GM19099 (cell line): Measurements from ENCODE around the gene ZDHHC9.

ENCODE experiments used
- POLR2A ChIP-seq: IDR thresholded peaks from 3 replicates; pipeline ENCODE4 v1.6.1; 2011; ENCODE audit warnings: low read depth; ENCODE audit not compliant: insufficient read length; ENCODE audit errors: extremely low read depth

ZDHHC9 gene

DNA sequence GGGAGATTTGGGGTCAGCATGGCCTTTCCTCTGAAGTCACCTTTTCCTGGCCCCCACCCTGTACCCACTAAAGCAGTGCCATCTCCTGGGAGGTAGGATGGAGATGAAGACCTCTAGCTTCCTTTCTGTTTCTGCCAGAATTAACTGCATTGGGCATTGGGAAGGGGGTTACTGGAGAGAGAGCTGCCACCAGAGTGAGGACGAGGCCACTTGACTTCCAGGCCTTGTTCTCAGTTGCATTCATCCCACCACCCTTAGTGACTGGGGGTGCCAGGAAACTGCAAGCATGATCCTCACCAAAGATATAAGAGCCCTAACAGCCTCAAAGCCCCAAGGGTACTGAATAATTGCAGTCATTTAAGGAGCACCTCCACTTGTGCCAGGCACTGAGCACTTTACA, 48.1 kb downstream of the ZDHHC9 start:
- TF ChIP-seq POLR2A = no peak

DNA sequence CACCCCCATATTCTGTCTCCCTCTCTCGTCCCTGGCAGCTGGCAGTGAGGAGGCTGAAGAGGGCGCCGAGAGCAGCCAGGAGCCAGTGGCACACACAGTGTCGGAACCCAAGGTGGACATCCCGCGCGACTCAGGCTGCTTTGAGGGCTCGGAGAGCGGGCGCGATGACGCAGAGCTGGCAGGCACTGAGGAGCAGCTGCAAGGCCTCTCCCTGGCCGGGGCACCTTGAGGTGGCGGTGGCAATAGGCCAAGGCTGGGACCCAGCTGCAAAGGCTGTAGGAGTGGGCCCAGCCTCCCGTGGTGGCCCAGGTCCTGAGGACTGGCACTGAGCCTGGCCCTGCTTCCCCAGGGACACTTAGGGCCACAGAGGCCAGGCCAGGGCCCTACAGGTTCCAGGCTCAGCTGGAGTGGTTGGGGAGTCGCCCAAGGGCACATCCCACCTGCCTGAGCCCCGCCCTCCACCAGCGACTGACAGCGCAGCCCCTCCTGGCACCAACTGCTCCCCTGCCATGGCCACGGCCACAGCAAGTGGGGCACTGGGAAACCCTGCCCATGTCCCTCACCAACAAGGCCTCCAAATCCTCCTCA, 50.0 kb downstream of the ZDHHC9 start:
- TF ChIP-seq POLR2A = peak; percentile 22

DNA sequence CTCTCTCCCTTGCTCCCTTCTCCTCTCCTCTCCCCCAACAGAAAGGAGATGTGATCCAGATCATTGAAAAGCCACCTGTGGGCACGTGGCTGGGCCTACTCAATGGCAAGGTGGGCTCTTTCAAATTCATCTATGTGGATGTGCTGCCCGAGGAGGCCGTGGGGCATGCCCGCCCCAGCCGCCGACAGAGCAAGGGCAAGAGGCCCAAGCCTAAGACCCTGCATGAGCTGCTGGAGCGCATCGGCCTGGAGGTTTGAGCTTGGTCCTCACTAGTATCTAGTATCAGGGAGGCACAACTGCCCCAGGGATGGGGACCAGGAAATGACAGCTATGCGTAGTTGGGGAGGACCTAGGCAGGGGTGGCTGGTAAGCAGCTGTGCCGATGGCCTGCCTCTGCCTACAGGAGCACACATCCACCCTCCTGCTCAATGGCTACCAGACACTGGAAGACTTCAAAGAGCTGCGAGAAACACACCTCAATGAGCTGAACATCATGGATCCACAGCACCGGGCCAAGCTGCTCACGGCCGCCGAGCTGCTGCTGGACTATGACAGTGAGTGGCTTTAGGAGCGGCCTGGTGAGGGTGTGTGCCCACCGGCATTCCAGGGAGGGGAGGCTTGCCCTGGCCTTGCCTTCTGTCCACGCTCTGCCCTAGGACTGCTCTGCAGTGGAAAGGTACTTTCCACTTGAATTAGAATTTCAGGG, 50.9 kb downstream of the ZDHHC9 start:
- TF ChIP-seq POLR2A = no peak

DNA sequence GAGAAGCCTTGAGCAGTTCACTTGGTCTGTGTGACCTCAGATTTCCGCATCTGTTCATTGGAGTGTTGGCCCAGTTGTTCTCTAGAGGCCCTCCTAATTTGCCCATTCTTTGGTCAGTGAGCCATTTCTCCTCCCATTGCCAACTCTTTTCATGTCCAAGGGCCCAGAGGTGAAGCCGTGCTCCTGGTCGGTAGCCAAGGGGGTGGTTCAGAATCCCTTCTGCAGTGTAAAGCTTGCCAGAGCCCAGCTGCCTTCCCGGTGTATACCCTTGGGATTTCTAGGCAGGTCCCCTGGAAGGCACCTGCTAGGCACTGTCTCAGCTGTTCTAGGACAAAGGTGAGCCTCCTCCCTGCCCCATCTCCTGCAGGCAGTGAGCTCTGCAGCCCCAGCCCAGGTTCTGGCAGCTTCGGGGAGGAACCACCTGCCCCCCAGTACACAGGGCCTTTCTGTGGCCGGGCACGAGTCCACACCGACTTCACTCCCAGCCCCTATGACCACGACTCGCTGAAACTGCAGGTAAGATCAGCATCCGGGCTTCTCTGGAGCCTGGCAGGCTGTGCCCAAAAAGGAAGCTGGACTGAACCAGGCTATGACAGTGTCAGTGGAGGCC, 51.6 kb downstream of the ZDHHC9 start:
- no peak for TF ChIP-seq POLR2A

DNA sequence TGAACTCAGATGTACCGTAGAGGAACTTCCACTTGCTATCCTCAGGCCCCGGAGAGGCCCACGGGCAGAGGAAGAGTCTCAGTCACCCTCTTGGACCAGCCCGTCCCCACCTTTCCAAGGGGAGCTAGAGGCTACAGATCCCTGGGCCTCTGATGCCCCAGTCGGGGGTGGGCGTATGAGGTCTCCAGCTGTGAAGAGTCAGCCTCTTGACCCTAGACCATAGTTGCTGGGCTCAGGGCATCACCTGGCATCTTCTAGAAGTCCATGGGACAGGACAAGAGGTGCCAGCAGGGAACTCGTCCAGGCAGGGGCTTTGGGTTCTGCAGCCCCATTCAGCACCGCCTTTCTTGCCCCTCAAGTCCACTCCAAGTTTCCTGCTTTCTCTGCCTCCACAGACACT, 52.4 kb downstream of the ZDHHC9 start:
- TF ChIP-seq POLR2A = no peak

DNA sequence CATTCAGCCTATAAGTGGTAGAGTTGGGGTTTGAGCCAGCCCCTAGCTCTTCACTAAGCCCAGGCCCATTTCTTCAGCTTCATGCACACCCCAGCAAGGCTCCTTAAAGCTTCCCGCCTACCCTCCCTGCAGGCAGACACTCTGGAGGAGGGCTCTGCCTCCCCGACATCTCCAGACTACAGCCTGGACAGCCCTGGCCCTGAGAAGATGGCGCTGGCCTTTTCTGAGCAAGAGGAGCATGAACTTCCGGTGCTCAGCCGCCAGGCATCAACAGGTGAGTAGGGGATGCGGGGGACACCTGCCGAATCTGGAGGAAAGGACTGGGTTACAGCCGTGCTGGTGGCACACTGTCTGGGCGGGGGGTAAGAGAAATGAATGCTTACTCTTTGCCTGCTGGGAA, 52.9 kb downstream of the ZDHHC9 start:
- no peak for TF ChIP-seq POLR2A

DNA sequence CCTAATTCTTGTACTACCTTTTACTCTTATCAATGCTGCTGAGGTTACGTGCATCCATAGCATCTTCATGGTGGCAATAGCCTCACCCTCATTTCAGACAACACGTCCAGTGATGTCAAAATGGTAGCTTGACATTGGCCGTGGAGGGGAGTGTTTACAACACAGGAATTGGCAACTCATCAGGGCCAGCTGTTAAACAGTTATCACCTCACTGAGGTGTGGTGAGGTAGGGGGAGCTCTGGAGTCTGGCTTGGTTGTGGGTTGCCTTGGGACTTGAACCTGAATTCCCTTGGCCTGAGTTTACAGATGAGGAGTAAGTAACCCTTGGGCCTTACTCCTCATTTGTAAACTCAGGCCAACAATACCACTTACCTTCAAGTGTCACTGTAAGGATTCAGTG, 53.5 kb downstream of the ZDHHC9 start:
- peak; percentile 2 for TF ChIP-seq POLR2A

DNA sequence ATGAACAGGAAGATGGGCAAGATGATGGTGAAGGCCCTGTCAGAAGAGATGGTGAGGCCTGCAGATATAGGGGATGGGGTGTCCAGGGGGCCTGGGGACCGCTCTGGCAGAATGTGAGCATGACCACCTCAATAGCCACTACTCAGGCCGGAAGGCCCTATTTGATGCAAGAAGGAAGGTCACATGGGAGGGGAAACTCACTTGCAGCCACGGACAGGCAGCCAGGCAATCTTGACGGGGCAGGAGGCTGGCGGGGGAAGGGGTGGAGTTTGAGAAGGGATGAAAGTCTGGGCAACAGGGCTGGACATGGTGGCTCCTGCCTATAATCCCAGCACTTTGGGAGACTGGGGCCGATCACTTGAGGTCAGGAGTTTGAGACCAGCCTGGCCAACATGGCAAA, 55.2 kb downstream of the ZDHHC9 start:
- no peak for TF ChIP-seq POLR2A

DNA sequence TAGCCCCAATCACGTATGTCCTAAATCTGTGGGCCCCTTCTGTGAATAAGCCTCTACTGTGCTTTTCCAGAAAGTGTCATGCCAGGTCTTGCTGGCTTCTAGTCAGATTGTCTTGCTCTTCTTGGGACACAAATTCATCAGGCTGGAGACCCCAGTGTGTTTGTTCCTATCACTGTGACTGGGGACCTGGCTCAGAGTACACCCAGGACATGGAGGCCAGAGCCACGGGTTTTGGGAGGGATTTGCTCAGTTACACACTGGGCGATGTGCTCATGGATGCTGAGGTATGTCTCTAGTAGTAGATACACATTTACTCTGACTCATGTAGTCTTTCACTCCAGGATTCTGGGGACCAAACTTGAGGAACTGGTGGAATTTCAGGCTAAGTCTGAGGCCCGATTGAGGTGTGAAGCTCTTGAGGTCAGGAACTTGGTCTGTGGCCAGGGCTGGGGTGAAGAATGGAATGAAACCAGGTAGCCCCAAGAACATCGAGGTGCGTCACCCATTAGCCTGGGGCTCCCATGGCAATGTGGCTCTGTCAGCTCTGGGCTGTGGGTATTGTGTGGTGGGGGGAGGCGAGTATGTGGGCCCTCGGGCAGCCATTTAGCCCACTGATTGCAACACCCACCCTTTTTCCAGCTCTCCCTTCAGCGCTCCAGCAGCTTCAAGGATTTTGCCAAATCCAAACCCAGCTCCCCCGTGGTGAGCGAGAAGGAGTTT, 56.2 kb downstream of the ZDHHC9 start:
- no peak for TF ChIP-seq POLR2A

DNA sequence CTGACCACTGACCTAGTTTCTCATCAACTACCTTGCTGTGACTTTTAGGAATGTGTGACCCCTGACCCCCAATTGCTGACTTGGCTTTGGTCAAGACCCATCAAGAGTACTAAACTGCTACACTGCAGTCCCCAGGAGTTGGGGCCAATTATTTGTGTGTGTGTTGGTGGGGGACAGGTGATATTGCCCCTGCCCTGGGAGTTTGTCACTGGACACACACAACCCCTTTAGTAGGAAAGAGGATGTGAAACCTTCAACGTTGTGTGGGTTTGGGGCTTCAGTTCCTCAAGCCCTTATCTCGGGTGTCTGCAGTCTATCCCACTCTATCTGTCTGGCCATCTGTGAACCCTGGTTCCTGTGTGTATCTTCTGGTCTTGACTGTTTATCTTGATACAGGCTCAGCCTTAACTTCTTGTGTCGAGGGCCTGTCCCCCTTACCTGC, 57.5 kb downstream of the ZDHHC9 start:
- TF ChIP-seq POLR2A = peak; percentile 27

DNA sequence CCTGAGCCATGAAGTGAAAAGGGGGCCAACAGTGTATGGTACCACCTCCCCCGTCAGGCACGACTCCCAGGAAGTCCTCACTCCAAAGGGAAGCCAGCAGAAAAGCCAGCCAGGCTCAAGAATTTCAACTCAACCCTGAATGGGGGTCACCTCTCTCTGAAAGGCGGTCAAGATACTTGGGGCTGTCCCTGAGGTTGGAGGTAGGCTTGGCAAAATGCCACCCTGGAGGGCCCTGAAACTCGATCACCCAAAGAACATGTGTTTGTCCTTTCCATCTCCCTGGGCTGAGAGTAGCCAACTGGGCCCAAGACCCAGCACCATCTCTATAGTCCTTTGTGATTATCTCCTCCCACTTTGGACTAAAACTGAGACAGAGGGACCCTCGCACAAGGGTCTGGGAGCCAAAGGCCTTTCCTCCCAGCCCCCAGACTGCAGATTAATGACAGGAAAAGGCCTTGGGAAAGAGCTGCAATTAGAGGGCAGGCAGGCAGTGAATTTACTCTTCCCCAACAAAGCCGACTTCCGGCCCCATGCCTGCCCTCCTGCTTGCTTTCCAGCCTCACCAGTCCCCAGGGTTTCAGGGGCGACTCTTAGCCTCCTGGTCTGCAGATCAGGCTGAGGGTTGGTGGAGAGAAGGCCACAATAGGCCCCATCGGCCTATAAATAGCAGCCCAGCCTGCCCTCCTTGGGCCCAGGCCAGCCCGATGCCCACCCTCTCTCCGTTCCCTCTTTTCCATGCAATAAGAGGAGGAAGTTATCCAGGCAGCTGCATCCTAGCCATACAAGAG, 58.3 kb downstream of the ZDHHC9 start:
- TF ChIP-seq POLR2A = no peak

DNA sequence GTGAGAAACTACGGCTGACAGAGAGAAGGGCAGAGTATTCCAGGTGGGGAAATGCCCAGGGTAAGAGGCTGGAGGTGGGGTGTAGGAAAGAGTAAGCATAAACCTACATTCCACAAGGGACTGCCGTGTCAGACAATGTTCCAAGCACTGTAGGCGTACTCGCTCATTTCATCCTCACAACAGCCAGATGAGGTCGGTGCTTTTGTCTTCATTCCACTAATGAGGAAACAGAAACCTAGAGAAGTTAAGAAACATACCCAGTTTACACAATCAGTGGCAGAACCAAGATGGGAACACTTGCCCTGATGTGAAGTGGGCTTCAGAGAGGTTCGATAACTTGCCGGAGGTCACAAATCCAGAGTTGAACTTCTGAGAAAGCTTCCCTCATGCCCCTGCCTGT, 59.3 kb downstream of the ZDHHC9 start:
- TF ChIP-seq POLR2A = no peak

DNA sequence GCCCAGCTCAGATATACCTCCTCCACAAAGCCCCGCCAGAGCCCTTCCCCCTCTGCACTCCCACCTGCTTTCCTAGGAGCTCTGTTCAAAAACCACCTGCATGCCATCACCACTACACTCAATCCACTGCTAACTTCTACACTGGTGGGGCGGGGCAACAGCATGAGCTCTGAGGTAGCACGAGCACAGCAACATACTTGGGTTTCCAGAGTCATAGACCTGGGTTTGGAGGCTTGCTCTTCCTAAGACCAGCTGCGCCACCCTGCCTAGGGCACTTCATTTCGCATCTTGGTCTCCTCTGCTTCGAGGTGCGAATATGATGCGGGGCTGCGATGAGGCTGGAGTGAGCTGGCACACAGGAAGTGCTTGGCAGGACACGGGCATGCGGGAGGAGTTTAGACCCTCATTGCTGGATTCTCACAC, 60.4 kb downstream of the ZDHHC9 start:
- TF ChIP-seq POLR2A = peak; percentile 7

DNA sequence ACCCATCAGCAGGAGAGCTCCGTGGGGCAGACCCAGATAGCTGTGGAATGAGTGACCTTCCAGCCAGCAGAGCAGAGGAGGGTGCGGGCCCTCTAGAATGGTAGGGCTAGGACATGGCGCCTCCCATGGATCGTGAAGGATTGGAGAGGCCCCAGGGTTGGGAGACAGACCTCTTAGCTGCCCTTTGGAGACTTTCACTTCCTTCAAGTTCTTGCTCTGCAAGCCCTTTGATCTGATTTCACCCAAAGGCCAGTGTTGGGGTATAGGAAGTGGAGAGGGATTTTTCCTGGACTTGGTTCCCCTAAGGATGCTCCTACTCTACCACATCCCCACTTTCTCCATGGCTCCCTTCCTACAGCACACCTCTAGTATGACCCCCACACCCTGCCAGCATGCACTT, 61.0 kb downstream of the ZDHHC9 start:
- TF ChIP-seq POLR2A = no peak

DNA sequence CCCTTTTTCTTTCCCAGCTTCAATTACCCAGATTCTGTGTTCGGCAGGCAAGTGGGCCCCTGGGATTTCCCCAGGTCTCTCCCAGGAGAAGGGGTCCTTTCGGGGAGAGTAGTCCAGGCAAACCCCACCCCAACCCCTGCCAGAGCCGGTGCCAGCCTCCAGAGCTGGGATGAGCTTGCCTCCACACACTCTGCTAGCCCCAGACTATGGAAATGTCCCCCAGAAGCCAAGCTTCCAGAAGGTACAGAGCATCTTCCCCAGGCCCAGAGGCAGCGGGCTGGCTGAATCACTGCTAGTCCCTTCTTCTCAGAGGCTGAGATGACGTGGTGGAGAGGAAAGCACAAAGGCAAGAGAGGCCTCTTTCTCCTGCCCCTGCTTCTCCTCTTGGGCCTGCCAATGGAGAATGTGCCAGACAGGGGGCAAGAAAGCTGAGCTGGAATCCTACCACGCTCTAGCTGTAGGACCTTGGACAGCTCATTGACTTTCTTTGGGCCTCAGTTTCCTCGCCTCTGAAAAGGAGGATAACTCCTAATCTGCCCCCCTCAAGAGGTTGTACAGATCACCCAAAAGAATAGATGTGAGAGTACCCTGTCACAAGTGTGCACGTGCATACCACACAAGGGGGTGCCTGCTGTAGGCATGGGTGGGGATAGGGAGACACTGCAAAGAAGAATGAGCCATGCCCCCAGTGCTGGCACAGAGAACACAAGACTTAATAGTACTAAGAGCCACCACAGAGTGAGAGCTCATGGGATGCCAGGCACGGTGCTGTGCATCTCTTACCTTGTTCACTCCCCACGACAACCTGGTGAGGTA, 61.8 kb downstream of the ZDHHC9 start:
- no peak for TF ChIP-seq POLR2A

DNA sequence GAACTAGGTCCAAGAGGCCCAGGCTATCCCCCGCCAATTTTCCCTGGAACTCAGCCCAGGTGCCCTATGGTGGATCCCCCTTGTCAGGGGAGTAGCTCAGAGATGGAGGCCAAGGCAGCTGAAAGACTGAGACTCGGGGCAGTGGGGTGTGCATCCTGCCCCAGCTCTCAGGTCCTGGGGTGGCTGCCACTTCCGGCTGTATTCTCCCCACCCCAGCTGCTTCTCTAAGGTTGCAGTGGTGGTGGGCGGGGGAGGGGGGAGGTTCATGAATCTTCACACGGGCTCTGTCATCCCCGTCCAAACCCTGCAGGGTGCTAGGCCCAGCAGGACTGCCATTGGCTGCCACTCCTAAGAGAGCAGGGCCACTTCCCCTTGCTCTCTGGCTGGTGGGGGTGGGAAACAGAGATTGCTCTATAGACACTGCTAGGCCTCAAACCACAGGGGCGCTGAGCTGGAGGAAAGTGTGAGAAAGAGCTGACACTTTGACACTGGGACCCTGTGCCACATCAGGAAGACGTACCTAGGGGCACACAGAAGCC, 62.5 kb downstream of the ZDHHC9 start:
- TF ChIP-seq POLR2A = peak; percentile 70
